H1 (cell line): Measurements from ENCODE around the gene ZNF175. TPM values are rescaled to one million over a fixed set of nuclear protein-coding genes. Genes with fewer than 3 reads are reported as not detected.

Experiments used
- CTCF ChIA-PET: fragments of 300-600 bp; sonication (Branson Sonifier 250); formaldehyde crosslinking; loops from one replicate; lab custom pipeline; 2021; ENCODE audit not compliant: partially characterized antibody; lab: Charles Lee
- POLR2A ChIA-PET: fragments of 300-600 bp; sonication (Branson Sonifier 250); formaldehyde crosslinking; loops from one replicate; lab custom pipeline; 2021; ENCODE audit warnings: inconsistent platforms; ENCODE audit not compliant: partially characterized antibody; lab: Charles Lee
- DNase-seq, 2 experiments: peaks; one replicate each; pipeline versions ENCODE4 v3.0.0 to v3.0.0-alpha.2; 2010 to 2022; ENCODE audit warnings: low spot score in 2 of 2, low read depth in 1 of 2, mixed read lengths in 1 of 2
- FAIRE-seq: peaks from 2 replicates; lab custom pipeline; 2011; peaks lifted over from hg19 to GRCh38; lab: Jason Lieb, UNC
- H2AFZ ChIP-seq: 2 replicates; pipeline ENCODE4 v1.8.1; 2012; ENCODE audit warnings: low read length, inconsistent platforms
- H2AK5ac ChIP-seq: 2 replicates; pipeline ENCODE4 v1.6.1; 2013; ENCODE audit warnings: low read depth, low read length
- H2BK120ac ChIP-seq: replicated peaks from 2 replicates; pipeline ENCODE3; 2013; ENCODE audit warnings: low read depth, low read length, inconsistent platforms
- H2BK12ac ChIP-seq: 2 replicates; pipeline ENCODE4 v1.6.1; 2013; ENCODE audit warnings: low read depth, low read length
- H2BK15ac ChIP-seq: 2 replicates; pipeline ENCODE4 v1.6.1; 2013; ENCODE audit warnings: low read length
- H2BK20ac ChIP-seq: 2 replicates; pipeline ENCODE4 v1.6.1; 2013; ENCODE audit warnings: low read length
- H2BK5ac ChIP-seq: 2 replicates; pipeline ENCODE4 v1.6.1; 2013; ENCODE audit warnings: low read depth, low read length
- H3K14ac ChIP-seq: 2 replicates; pipeline ENCODE4 v1.6.1; 2013; ENCODE audit warnings: inconsistent platforms; ENCODE audit not compliant: insufficient read length
- H3K18ac ChIP-seq: 2 replicates; pipeline ENCODE4 v1.6.1; 2013; ENCODE audit warnings: low read length; ENCODE audit errors: extremely low read depth
- H3K23ac ChIP-seq: 2 replicates; pipeline ENCODE4 v1.6.1; 2013; ENCODE audit warnings: inconsistent platforms; ENCODE audit not compliant: insufficient read length
- H3K23me2 ChIP-seq: 2 replicates; pipeline ENCODE4 v1.6.1; 2013; ENCODE audit warnings: low read depth, low read length
- H3K27ac ChIP-seq: 2 replicates; pipeline ENCODE4 v1.6.1; 2011; ENCODE audit warnings: low read depth, low read length, inconsistent platforms
- H3K27me3 ChIP-seq, 4 experiments: replicated peaks in 1 of 4; 1 replicate in 1 of 4; 2 replicates in 3 of 4; pipeline versions ENCODE4 v1.6.1 to v1.8.1; 2011 to 2013; ENCODE audit warnings: low read length in 3 of 4, mild to moderate bottlenecking in 3 of 4, inconsistent platforms in 2 of 4, mixed read lengths in 2 of 4, moderate library complexity in 1 of 4; ENCODE audit not compliant: control insufficient read depth in 3 of 4, insufficient read depth in 3 of 4; ENCODE audit errors: extremely low read depth in 1 of 4
- H3K36me3 ChIP-seq, 4 experiments: 2 replicates each; pipeline versions ENCODE4 v1.6.1 to v1.8.1; 2011 to 2013; ENCODE audit warnings: mild to moderate bottlenecking in 4 of 4, low read length in 3 of 4, moderate library complexity in 2 of 4, control low read depth in 1 of 4, inconsistent platforms in 1 of 4; ENCODE audit not compliant: insufficient read depth in 4 of 4, control insufficient read depth in 2 of 4
- H3K4ac ChIP-seq: replicated peaks from 2 replicates; pipeline ENCODE3; 2013; ENCODE audit warnings: low read length, low read depth, mixed read lengths, inconsistent platforms; ENCODE audit not compliant: insufficient read length
- H3K4me1 ChIP-seq, 4 experiments: replicated peaks in 1 of 4; 1 replicate in 1 of 4; 2 replicates in 3 of 4; pipeline versions ENCODE4 v1.6.1 to v1.8.1; 2011 to 2013; ENCODE audit warnings: low read length in 3 of 4, inconsistent platforms in 2 of 4, mixed read lengths in 1 of 4; ENCODE audit not compliant: insufficient read depth in 4 of 4, control insufficient read depth in 3 of 4
- H3K4me2 ChIP-seq, 2 experiments: 2 replicates each; pipeline versions ENCODE4 v1.6.1 to v1.8.1; 2011 to 2013; ENCODE audit warnings: low read depth in 2 of 2, low read length in 2 of 2, control low read depth in 1 of 2, inconsistent platforms in 1 of 2, mild to moderate bottlenecking in 1 of 2; ENCODE audit not compliant: insufficient read depth in 1 of 2
- H3K4me3 ChIP-seq, 4 experiments: fragments of 200-600, 300-600 bp in 1 of 4; sonication (generic), shearing (Covaris generic), sonication (Bioruptor Twin) in 1 of 4; 2 replicates each; pipeline versions ENCODE4 v1.5.1 to v1.8.1; 2011 to 2016; ENCODE audit warnings: low read length in 4 of 4, low read depth in 3 of 4, control low read depth in 2 of 4, inconsistent platforms in 2 of 4, mild to moderate bottlenecking in 2 of 4, mixed read lengths in 1 of 4, moderate library complexity in 1 of 4; ENCODE audit not compliant: insufficient read depth in 2 of 4; ENCODE audit errors: extremely low read depth in 1 of 4
- H3K56ac ChIP-seq: replicated peaks from 2 replicates; pipeline ENCODE3; 2013; ENCODE audit warnings: low read depth, mild to moderate bottlenecking, mixed read lengths, low read length, inconsistent platforms; ENCODE audit not compliant: insufficient read length
- H3K79me1 ChIP-seq: 2 replicates; pipeline ENCODE4 v1.6.1; 2013; ENCODE audit warnings: low read depth, low read length, control low read depth
- H3K79me2 ChIP-seq, 2 experiments: 2 replicates each; pipeline versions ENCODE4 v1.6.1 to v1.8.1; 2012 to 2013; ENCODE audit warnings: low read length in 2 of 2, mild to moderate bottlenecking in 2 of 2, inconsistent platforms in 1 of 2; ENCODE audit not compliant: insufficient read depth in 2 of 2, control insufficient read depth in 1 of 2
- H3K9ac ChIP-seq, 4 experiments: replicated peaks in 1 of 4; 1 replicate in 1 of 4; 2 replicates in 3 of 4; pipeline versions ENCODE4 v1.6.1 to v1.8.1; 2011 to 2013; ENCODE audit warnings: low read depth in 3 of 4, low read length in 3 of 4, control low read depth in 2 of 4, mild to moderate bottlenecking in 2 of 4, moderate library complexity in 2 of 4, inconsistent platforms in 1 of 4; ENCODE audit errors: extremely low read depth in 1 of 4
- H3K9me3 ChIP-seq, 2 experiments: 2 replicates each; pipeline versions ENCODE4 v1.6.1 to v1.8.1; 2012 to 2013; ENCODE audit warnings: mild to moderate bottlenecking in 2 of 2, moderate library complexity in 2 of 2, control low read depth in 1 of 2, inconsistent platforms in 1 of 2, low read depth in 1 of 2, low read length in 1 of 2, mixed read lengths in 1 of 2; ENCODE audit not compliant: insufficient read depth in 2 of 2
- H4K20me1 ChIP-seq, 2 experiments: replicated peaks in 1 of 2; 2 replicates each; pipeline versions ENCODE3 to v1.8.1; 2011 to 2013; ENCODE audit warnings: inconsistent platforms in 2 of 2, low read length in 2 of 2, mild to moderate bottlenecking in 1 of 2; ENCODE audit not compliant: insufficient read depth in 2 of 2, control insufficient read depth in 1 of 2
- H4K5ac ChIP-seq: 2 replicates; pipeline ENCODE4 v1.6.1; 2013; ENCODE audit warnings: low read length, low read depth, mixed read lengths, inconsistent platforms; ENCODE audit not compliant: insufficient read length
- H4K8ac ChIP-seq: 2 replicates; pipeline ENCODE4 v1.8.0; 2013; ENCODE audit warnings: mild to moderate bottlenecking, moderate library complexity, low read length, inconsistent platforms; ENCODE audit not compliant: insufficient read depth; ENCODE audit errors: extremely low read depth
- H4K91ac ChIP-seq: replicated peaks from 2 replicates; pipeline ENCODE3; 2013; ENCODE audit warnings: low read length, mixed read lengths, inconsistent platforms; ENCODE audit not compliant: insufficient read length
- HDAC2 ChIP-seq, 2 experiments: fragments of 300-600 bp in 1 of 2; sonication (generic) in 1 of 2; IDR thresholded peaks; 2 replicates each; pipeline ENCODE4 v1.6.1; 2011 to 2012; ENCODE audit warnings: low read depth in 2 of 2, low read length in 2 of 2, mild to moderate bottlenecking in 2 of 2, moderate library complexity in 2 of 2, borderline replicate concordance in 1 of 2, inconsistent platforms in 1 of 2
- POLR2A ChIP-seq, 2 experiments: IDR thresholded peaks; 1 replicate in 1 of 2; 2 replicates in 1 of 2; pipeline ENCODE4 v1.6.1; 2011; ENCODE audit warnings: low read depth in 2 of 2, low read length in 2 of 2, mild to moderate bottlenecking in 2 of 2; ENCODE audit errors: control extremely low read depth in 1 of 2
- SAP30 ChIP-seq: fragments of 300-600 bp; sonication (generic); IDR thresholded peaks from 2 replicates; pipeline ENCODE4 v1.7.1; 2012; ENCODE audit warnings: low read length, moderate library complexity, mild to moderate bottlenecking, inconsistent platforms; ENCODE audit not compliant: insufficient read depth, insufficient replicate concordance
- WGBS, 2 experiments: shearing (Covaris generic) in 1 of 2; methylation state at CpG; one replicate each; pipeline versions ENCODE4 v1.1.6 to v1.1.7; 2013 to 2015; ENCODE audit warnings: low lambda C conversion rate in 2 of 2, mixed read lengths in 2 of 2, inconsistent platforms in 1 of 2, low coverage in 1 of 2, missing lambda C conversion rate in 1 of 2; ENCODE audit not compliant: insufficient replicate concordance in 2 of 2, insufficient coverage in 1 of 2, insufficient read length in 1 of 2; ENCODE audit errors: extremely low coverage in 1 of 2, missing lambda C conversion rate in 1 of 2; 5-methylcytosine and 5-hydroxymethylcytosine counted together
- polyA plus RNA-seq, 7 experiments: library from polyadenylated mRNA; depleted of rRNA in 3 of 7; stranded (reverse) in 5 of 7; unstranded in 2 of 7; fragments of >200 nt in 5 of 7; fragments of 200-250 nt in 2 of 7; gene quantifications; 1 replicate in 5 of 7; 2 replicates in 1 of 7; 4 replicates in 1 of 7; pipeline versions ENCODE4 v1.2.1 to v1.2.3, GENCODE V29; 2011 to 2013; ENCODE audit warnings: missing spikeins in 2 of 7, mixed read lengths in 2 of 7
- total RNA-seq: library from RNA; stranded (reverse); fragmentation: NEBNext Ultra II Directional; extraction: Animal tissue kit (Norgen Biotek cat#: 25700); gene quantifications from 2 replicates; pipeline ENCODE4 v1.2.1, GENCODE V29; 2021

The ZNF175 gene
- total and polyA plus RNA-seq, 2 of the 8 experiments (the other 6 are each of a cell fraction or from before 2014, with no cell fraction given) = 1.7 to 11.1 TPM

- Histone ChIP-seq H3K79me2 (peaks cover 0 to 17% of the 10 kb centered on the region in 2 experiments; a peak in 2 of 4 replicates), H4K20me1 (no peaks in the 10 kb centered on the region), H3K4ac (no peak overlapping the region), H3K79me1 (peaks cover 4% of the 10 kb centered on the region; the same call in 1 of the 2 replicates), H2BK15ac (no peak overlapping the region), H3K4me3 (no peak overlapping the region), H2BK12ac (no peak overlapping the region), H2BK5ac (no peak overlapping the region), H2AK5ac (no peak overlapping the region), H4K8ac (no peak overlapping the region), H4K5ac (no peak overlapping the region), H3K36me3 (peaks cover 0 to 9% (median 3%) of the 10 kb centered on the region in 4 experiments; a peak in 4 of 8 replicates), H3K9ac (no peak overlapping the region), H3K18ac (no peak overlapping the region), H3K14ac (no peak overlapping the region), H2AFZ (no peak overlapping the region), H4K91ac (no peak overlapping the region), H3K27me3 (no peaks in the 10 kb centered on the region), H3K56ac (no peak overlapping the region), H2BK120ac (no peak overlapping the region), H3K23ac (no peak overlapping the region), H2BK20ac (no peak overlapping the region), H3K4me1 (peaks cover 0 to 3% (median 2%) of the 10 kb centered on the region in 4 experiments; a peak in 4 of 7 replicates), H3K9me3 (no peaks in the 10 kb centered on the region), H3K4me2 (no peak overlapping the region), H3K23me2 (peaks cover 4% of the 10 kb centered on the region), H3K27ac (no peak overlapping the region)
- ChIA-PET POLR2A (interaction anchor here (1.6 kb wide), 1 partner anchor 8 kb away, joined by 5 read pairs; no protein-coding TSS in a partner anchor), CTCF (no interaction called here)
- 87% methylated on average over 3 of the region's 3 CpGs; no CpG with 5 or more reads in 1 of the 2 experiments for WGBS, 2 experiments
- no peak for FAIRE-seq
- DNase-seq = no peak
- TF ChIP-seq SAP30 = no peak
- TF ChIP-seq POLR2A (IDR thresholded peaks at IDR 0.05; ENCODE audit: control extremely low read depth in 1 of 2, low read depth in 2 of 2, low read length in 2 of 2) = no peak
- TF ChIP-seq HDAC2 (IDR thresholded peaks at IDR 0.05; ENCODE audit: borderline replicate concordance in 1 of 2, low read depth in 2 of 2, low read length in 2 of 2) = no peak
Observed at GRCh38 chr19:51573331-51573730, 2.2 kb downstream of the ZNF175 start.
